ENCODE data around the gene TREM2. TPM values are rescaled to one million over a fixed set of nuclear protein-coding genes. Genes with fewer than 3 reads are reported as not detected.
"Not testable (repeated sequence)": the region's sequence is repeated elsewhere in the genome, so short reads cannot be mapped to it uniquely, and the experiment has no call there.

TREM2 gene
- 0.59 TPM for total RNA-seq
- long read RNA-seq, result 0 reads

GRCh38 chr6:41162687-41163418, at the start of gene TREM2:
Gene TREM2, minus strand, starts transcription at chr6:41163116. Its CDS starts 34 bp downstream, at chr6:41163082.
- ATAC-seq (no peak), DNase-seq (no peak)
- intact Hi-C loops (cut with micrococcal nuclease), result no loop called here

DNA sequence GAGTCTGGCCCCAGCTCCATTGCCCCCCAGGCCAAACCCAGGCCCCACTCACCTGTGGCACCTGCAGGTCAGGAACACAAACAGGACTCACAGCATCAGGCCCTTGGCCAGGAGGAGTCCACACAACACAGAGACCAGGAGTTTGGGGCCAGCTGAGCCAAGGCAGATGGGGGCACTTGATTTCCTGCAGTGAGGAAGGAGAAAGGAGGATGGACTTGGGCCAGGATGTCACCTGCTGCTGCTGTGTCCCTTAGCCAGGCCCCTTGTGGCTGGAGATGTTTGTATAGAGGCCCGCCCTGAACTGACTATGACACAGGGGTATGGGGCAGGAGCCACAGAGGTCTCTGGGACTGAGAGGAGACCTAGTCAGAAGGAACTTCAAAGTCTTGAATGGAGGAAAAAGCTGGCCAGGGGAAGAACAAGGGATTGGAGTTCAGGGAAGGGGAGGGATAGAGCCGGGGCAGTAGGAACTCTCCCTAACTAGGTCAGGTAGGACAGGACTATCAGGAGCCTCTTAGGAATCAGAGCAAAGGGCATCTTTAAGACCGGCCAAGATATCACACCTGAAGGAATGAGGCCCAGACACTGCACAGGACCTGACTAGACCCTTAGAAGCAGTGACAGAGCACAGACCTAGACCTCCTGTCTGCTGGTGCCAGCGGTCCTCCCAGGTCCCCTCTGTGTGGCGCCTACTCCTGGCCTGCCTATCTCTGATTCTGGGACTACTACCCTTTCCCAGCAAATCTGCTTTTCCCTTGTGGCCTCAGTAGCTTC, 46.8 kb upstream of the TREM2 start:
- intact Hi-C loops (cut with micrococcal nuclease), result no loop called here
- ATAC-seq (no peak), DNase-seq (no peak)

GRCh38 chr6:41208439-41209106, 45.7 kb upstream of the TREM2 start:
- intact Hi-C loops (cut with micrococcal nuclease), result no loop called here
- ATAC-seq (no peak), DNase-seq (no peak)

- DNase-seq, result no peak
- ATAC-seq, result no peak
- intact Hi-C loops (cut with micrococcal nuclease), result no loop called here
These were observed 41.2 kb upstream of the TREM2 start for GRCh38 chr6:41204156-41204555.

- intact Hi-C loops (cut with micrococcal nuclease), result no loop called here
These were observed 38.9 kb upstream of the TREM2 start for GRCh38 chr6:41201764-41202173.

GRCh38 chr6:41200901-41201763, 38.2 kb upstream of the TREM2 start, which contains the start of gene TREML2:
Gene TREML2, minus strand, starts transcription at chr6:41201149. Its CDS starts 141 bp downstream, at chr6:41201008.
- DNase-seq (no peak), ATAC-seq (peak; percentile 12)
- intact Hi-C loops (cut with micrococcal nuclease), result no loop called here

More at GRCh38 chr6:41201764-41202173, 38.9 kb upstream of the TREM2 start:
- DNase-seq, result no peak
- ATAC-seq, result no peak

GRCh38 chr6:41200296-41200900, 37.5 kb upstream of the TREM2 start:
- ATAC-seq (peak; percentile 48), DNase-seq (no peak)
- intact Hi-C loops (cut with micrococcal nuclease), result no loop called here

DNA sequence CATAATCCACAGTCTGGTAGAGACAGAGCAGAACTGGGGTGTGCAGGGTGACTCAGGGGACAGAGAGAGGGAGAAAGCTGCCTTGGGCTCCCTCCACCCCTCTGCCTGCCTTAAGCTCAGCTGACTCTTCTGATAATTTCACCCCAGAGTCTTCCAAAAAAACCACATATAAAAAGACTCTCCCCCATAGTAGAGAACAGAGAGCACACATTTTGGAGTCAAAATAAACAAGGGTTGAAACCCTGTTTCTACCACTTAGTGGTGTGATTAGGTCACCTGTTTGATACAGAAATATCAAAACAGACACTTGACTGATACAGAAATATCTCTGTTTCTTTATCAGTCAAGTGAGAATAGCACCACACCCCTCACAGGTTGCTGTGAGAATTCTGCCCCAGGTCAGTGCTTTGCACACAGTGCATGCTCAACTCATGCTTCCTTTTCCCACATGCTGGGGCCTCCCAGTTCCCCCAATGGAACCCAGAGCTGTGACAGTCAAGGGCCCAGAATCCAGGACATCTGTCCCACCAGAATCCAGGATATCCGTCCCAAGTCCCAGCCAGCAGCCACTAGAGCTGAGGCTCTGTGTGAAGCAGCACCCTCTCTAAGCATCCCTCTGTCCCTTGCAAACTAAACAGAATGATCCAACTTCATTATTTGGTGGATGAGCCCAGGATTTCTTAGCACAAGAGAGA, 36.8 kb upstream of the TREM2 start:
- ATAC-seq, result peak; percentile 22
- DNase-seq, result no peak
- intact Hi-C loops (cut with micrococcal nuclease), result no loop called here

DNA sequence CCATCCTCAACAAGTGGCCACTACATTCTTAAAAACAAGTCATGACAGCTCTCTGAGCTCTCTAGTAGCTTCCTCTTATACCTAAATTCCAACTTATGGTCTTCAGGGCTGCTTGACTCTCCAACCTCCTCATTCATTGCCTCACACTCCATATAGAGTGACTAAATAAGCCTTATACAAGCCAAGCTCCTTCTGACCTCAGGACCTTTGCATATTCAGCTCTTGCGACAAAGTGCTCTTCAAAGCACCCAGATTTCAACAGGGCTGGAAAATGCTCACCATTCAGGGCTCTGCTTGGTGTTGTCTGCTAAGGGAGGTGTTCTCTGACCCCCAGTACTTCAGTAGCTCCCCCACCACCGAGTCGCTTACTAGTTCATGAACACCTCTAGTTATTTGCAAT, 34.3 kb upstream of the TREM2 start:
- DNase-seq (no peak), ATAC-seq (no peak)
- intact Hi-C loops (cut with micrococcal nuclease), result no loop called here

- intact Hi-C loops (cut with micrococcal nuclease), result no loop called here
- ATAC-seq (no peak), DNase-seq (no peak)
These were observed 31.5 kb upstream of the TREM2 start for GRCh38 chr6:41194386-41194785.

DNA sequence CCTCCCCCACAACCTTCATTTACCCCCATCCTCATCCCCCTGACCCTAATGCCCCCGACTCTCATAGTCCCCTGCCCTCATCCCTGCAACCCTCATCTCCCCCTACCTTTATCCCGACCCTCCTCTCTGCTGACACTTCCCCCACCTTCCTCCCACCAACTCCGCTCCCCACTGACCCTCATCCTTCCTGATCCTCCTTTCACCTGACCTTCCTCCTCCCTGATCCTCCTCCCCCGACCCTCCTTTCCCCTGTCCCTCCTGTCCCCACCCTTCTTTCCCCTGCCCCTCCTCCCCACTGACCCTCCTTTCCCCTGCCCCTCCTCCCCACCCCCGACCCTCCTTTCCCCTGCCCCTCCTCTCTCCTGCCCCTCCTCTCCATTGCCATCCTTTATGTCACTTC, 31.0 kb upstream of the TREM2 start:
- intact Hi-C loops (cut with micrococcal nuclease), result no loop called here
- ATAC-seq (no peak), DNase-seq (no peak)

DNA sequence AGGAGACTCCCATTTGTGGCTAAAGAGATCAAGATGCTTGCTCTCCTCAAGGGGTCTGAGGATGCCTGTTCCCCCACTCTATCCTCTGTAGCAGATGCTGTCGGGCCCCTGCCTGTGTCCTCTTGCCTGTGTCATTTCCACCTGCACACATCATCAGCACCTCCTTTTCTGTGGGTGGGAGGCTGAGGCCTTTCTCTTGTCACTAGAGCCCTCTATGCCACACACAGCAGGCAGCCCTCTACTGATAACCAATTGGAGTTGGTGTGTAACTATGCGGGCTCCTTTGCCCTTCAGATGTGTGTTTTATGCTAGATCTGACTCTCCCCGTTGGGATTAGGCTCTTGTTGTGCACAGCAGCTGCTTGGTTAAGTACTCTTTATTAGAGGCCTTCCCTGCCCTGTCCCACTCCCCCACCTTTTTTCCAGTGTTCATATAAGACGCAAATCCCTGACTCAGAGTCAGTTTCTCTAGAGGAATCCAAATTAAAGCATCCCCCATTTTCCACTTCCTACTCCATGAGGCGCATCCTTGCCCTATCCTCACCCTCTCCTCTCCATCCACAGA, 30.3 kb upstream of the TREM2 start:
- ATAC-seq (no peak), DNase-seq (no peak)
- intact Hi-C loops (cut with micrococcal nuclease), result no loop called here

- peak; percentile 68 for DNase-seq
- intact Hi-C loops (cut with micrococcal nuclease), result no loop called here
- peak; percentile 65 for ATAC-seq
These were observed 28.7 kb upstream of the TREM2 start for GRCh38 chr6:41191569-41191968.

DNA sequence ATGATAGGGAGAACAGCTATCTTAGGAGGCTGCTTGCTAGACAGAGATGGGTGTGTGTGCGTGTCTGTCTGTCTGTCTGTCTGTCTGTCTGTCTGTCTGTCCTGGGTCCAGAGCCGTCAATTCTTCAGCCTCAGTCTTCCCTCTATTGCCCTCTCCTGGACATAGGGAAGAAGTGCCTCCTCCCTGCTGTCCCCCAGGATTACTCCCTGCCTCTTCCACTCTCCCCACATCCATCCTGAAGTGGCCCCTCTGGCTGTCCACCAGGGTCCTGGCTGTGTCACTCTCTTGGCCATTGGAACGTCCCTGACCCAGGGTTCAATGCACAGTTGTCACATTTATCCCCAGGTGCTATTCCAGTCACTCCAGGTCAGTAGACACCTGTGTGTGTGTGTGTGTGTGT, 27.9 kb upstream of the TREM2 start:
- DNase-seq (no peak), ATAC-seq (no peak)
- intact Hi-C loops (cut with micrococcal nuclease), result no loop called here

DNA sequence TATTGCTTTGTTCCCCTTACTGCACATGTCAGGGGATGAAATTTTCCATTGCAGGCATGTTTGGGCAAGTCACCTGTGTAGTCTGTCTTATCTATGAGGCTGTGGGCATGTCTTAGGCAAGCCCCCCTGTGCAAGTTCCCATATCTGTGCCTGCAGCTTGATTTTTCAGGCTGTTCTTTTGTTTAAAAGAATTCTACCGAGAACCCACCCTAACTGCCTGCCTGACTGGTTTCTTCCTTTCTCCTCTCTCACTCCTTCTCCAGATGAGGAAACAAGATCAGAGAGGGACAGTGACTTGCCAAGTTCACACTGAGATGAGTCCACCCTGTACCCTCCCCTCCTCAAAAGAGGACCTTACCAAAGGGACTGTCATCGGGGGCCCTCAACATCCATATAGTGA, 27.1 kb upstream of the TREM2 start:
- intact Hi-C loops (cut with micrococcal nuclease), result no loop called here
- DNase-seq, result no peak
- no peak for ATAC-seq

GRCh38 chr6:41189046-41189445, 26.1 kb upstream of the TREM2 start:
- intact Hi-C loops (cut with micrococcal nuclease); ATAC-seq; DNase-seq: not testable (repeated sequence)

DNA sequence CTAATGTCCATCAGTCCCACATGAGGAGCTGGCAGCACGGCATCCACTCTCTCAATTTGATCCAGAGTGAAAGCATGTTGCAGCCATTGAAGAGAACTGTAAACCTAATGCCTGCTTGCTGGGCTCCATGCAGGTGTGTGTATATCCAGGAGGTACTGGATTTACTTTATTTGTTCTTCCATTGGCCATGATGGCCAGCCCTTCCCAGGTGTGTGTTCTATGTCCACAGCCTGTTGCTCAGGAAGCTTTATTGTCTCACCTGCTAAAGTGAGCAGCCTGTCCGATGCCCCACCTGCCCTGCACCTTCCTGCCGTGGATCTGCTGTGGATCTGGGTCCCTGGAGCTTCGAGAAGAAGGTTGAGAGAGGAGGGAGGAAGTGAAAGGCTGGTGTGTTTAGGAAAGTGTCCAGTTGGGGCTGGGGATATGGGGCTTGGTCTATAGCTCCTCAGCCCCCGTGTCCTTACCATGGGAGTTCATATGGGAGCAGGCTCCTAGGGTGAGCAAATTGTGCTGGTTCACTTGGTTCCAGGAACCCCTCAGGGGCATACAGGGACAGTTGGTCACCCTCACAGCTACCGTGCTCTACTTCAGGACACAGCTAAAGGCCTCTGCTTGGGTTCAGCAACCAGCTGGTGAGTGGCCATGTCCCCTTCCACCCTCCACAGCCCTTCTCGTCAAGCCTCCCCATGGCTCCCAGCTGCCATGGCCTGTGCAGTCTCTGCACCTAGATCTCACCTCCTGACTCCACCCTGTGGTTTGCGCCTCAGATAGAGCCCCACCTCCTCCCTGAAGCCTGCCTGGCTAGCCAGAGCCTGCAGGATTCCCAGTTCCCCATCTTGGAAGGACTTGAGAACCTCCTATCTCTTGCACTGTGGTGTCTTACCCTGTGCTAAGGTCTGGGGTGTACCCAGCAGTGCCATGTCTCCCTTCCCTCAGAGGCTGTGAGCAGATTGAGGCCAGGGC, 25.3 kb upstream of the TREM2 start:
- intact Hi-C loops (cut with micrococcal nuclease), result no loop called here
- ATAC-seq (no peak), DNase-seq (no peak)

Data from left ventricle myocardium superior (tissue), 1 donor.